Stimulated activated naive CD4-positive, alpha-beta T cell (primary cell): ENCODE results near the gene CAPRIN2.

Source experiments
- DNase-seq, 6 experiments: peaks; one replicate each; lab custom pipeline; 2025; lab: John Stamatoyannopoulos, UW

Gene CAPRIN2

DNA sequence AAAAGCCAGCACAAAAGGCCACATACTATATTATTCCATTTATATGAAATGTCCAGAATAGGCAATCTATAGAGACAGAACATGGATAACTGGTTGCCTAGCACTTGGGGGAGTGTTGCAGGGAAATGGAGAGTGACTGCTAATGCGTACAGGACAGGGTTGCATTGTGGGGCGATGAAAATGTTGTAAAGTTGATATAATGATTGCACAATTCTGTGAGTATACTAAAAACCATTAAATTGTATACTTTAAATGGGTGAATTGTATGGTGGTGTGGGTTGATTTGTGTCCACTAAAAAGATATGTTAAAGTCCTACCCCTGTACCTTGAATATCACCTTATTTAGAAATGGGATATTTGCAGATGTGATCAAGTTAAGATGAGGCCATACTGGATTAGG, 7.0 kb upstream of the CAPRIN2 start:
- DNase-seq = no peak

DNA sequence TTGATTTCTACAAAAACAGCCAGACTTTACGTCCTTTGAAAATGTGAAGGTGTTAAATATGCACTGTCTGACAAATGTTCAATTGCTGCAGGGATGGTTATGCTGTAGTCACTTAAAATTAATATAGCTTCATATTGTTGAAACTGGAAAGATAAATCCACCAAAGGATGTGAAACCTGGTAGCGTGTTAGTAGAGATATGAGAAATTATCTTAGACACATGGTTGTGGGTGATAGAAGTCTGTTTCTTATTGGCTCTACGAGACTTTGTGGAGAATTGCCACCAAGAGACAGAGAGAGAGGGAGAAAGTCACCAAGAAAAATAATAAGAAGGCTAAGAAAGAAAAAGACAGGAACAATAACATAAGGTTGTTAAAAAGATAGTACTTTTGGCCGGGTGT, 2.6 kb upstream of the CAPRIN2 start:
- DNase-seq = no peak

DNA sequence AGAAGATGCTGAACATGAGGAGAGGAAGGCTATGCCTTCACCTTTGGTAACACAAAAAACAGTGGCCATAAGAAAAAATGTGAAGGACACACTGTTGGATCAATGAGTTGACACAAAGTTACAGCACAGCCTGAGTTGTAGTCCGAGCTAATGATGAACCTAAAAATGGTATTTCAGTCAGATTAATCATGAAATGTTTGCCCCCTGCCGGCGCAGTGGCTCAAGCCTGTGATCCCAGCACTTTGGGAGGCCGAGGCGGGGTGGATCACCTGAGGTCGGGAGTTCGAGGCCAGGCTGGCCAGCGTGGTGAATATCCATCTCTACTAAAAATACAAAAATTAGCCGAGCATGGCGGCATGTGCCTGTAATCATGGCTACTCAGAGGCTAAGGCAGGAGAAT, 1.3 kb upstream of the CAPRIN2 start:
- DNase-seq = no peak

DNA sequence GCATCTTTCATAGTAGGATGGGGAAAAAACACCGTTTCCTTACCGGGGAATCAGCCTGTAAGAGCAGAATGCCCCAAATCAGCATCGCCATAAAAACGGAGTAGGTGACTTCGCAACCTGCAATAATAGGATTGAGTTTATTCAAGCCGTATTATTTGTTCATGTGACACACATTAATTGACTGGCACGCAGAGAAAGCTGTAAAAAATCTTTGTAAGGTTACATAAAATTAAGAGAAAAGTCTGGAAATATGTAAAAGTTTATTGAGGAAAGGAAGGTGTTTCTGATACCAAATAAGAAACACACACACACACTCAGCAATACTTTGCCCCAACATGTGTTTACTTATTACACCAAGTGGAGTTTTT, 628 bp upstream of the CAPRIN2 start:
- no peak for DNase-seq

DNA sequence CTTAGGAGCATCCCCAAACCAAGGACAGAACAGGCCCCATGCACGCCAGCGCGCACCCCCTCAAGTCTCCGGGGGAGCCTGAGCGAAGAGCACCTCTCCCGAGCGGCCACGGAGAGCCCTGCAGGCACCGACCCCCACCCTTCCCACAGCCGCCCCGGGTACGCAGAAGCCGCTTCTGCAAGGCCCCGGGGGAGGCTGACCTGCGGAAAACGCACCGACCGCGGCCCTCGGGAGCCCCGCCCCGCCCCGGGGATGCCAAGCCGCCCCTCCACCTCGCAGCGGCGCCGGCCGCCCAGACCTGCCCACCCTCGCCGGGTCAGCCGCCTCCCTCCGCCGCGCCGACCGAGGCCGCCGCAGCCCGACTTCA, 385 bp downstream of the CAPRIN2 start:
- peak in 3 of 6 experiments; percentile 59 to 75 (median 66) for DNase-seq

DNA sequence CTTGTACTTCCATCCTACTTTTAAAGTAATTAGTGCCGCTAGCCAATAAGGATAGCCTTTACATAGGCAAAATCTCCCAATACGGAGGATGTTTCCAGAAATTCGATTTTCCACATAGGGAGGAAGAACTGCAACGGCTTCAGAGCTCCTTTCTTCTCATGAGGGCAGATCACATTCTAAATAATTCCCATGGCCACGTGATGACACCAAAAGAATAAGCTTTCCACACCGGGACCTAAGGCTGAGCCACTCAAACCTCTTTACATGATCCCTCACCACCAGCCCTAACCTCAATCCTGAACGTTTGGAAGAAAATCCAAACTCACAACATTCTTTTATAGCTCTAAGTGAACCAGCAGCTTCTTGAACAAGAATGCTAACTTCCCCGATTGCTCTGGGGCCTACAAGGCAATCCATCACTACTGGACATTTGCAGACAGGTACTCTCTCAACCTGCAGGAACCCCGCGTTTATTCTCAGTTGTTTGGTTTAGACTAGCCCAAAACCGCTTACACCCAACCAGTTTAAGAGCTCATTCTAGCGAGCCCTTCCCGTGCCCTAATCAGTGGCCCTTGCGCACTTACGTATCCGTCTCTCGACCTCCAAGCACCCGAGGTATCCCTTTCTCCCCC, 884 bp downstream of the CAPRIN2 start:
- DNase-seq = peak in 1 of 6 experiments; percentile 54

DNA sequence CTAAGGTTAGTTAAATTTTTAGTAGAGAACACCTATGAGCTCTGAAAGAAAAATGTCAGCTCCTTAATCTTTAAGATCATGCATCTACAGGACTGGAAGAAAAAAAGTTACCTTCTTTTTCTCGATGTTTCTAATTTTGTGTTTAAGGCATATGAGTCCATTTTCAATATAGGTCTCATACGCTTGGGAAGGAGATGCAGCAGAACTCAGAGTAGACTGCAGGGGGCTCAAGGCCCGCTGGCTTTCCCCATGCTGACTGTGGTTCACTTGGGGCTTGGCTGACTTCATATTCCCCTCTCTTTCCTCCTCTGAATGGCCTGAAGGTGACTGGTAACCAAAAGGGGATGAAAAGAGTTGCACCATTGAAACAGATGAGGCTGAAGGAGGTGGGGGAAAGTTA, 1.5 kb downstream of the CAPRIN2 start:
- peak in 1 of 6 experiments; percentile 8 for DNase-seq

DNA sequence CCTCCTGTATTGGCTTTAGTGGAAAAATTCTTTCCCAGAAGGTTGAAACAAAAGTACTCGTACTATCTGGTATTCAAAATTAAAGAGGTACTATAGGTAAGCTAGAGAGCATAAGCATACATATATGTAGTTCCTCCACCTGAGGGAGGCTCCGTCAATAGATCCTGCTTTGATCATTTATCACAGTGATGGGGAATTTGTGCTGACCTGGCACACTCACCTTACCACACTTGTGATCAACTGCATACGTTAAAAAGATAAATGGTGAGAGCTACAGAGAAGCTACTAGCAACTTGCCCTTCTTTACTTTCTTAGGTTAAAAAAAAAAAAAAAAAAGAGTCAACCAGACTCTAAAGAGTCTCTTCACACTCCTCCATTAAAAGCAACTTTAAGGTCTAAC, 2.5 kb downstream of the CAPRIN2 start:
- no peak for DNase-seq

DNA sequence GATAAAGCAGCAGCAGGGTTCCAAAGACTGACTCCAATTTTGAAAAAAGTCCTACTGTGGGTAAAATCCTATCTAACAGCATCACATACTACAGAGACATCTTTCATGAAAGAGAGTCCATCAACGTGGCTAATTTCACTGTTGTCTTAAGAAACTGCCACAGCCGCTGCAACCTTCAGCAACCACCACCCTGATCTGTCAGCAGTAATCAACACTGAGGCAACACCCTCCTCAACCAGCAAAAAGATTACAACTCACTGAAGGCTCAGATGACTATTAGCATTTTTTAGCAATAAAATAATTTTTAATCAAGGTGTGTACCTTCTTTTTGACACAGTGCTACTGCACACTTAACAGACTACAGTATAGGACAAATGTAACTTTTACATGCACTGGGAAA, 6.6 kb downstream of the CAPRIN2 start:
- no peak for DNase-seq

DNA sequence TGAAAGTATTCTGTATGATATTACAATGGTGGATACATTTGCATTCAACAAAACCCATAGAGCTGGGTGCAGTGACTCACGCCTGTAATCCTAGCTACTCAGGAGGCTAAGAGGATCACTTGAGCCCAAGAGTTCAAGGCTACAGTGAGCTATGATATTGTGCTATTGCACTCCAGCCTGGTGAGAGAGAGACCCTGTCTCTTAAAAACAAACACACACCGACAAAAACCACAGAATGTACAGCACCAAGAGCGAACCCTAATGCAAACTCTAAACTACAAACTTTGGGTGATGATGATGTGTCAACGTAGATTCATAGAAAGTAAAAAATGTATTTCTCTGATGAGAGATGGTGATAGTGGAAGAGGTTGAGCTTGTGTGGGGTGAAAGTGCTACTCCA, 8.6 kb downstream of the CAPRIN2 start:
- DNase-seq = no peak

DNA sequence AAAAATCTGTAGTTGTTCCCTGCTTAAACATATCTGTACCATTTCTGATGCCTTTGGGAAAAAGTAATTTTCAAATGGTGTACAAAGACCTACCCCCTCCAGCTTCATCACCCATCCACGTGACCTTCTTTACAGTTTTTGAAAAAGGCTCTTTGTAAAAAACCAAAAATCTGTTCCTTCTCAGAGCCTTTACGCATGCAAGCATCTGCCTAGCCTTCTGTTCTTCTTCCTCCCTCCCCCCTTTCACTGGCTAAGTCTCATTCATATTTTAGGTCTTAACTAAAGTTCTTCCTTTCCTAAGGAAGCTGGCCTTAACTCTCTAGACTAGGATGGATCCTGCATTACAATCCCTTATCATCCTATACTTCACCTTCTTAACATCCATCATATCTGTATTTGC, 10.4 kb downstream of the CAPRIN2 start:
- no peak for DNase-seq

DNA sequence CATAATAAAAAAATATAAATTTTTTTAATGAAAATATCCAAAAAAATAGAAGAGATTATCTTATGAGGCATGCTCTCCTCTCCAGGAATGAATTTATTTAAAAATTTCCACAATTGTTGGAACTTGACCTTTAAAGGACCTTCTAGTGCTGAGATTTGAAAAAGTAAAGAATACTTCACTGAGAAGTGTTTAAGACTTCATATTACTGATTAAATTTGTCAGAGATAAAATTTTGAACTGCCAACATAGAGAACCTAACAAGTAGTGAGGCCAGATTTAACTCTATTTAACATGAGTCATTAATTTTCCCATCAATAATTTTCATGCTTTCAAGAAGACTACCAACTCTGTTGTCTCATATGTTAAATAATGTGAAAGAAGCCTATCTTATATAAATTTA, 14.5 kb downstream of the CAPRIN2 start:
- no peak for DNase-seq

DNA sequence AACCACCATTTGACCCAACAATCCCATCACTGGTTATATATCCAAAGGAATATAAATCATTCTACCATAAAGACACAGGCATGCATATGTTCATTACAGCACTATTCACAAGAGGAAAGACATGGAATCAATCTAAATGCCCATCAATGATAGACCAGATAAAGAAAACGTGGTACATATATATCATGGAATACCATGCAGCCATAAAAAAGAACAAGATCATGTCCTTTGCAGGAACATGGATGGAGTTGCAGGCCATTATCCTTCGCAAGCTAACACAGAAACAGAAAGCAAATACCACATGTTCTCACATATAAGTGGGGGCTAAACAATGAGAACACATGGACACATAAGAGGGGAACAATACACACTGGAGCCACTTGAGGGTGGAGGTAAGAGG, 15.7 kb downstream of the CAPRIN2 start:
- DNase-seq = no peak

DNA sequence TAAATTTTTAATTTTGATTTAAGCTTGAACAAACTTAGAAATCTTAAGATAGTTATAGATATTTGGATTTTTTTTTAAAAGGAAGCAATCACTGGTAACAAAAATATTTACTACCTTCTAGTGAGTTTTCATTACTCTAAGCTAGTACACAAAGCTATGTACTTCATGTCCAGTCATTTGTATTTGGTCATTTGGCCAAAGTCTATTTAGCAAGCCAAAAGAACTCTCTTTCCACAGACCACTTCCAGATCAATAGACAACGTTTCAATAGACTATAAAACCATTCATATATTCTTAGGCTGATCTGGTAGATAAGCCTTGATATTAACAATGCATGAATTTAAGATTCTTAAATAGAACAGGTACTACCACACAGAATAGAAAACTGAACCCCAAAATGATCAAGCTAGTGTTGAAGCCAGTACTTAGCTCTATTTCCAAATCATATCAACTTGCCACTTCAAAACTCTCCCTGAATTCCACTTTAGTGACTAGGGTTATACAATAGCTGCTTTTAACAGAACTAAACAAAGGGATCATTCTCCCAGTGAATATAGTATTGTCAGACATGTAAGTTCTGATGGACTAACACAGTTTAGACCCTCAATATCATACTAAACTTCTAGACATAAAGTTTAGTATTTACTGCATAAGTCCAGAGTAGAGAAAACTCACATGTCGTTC, 21.7 kb downstream of the CAPRIN2 start:
- DNase-seq = no peak

DNA sequence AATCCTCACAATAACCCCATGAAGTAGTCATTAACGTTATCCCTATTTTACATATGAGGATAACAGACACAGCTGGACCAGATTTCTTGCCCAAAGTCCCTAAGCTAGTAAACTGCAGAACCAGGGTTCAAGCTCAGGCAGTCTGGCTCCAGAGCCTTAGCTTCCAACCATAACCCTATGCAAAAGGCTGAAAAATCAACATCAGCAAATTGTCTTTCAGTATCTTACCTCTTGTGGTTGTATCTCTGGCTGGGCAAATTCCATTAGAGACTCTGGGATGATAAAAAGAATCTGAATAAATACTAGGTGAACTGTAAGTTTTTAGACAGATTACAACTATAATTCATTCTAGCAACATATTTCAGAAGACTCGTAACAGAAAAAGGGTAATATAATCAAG, 24.7 kb downstream of the CAPRIN2 start:
- DNase-seq = no peak

DNA sequence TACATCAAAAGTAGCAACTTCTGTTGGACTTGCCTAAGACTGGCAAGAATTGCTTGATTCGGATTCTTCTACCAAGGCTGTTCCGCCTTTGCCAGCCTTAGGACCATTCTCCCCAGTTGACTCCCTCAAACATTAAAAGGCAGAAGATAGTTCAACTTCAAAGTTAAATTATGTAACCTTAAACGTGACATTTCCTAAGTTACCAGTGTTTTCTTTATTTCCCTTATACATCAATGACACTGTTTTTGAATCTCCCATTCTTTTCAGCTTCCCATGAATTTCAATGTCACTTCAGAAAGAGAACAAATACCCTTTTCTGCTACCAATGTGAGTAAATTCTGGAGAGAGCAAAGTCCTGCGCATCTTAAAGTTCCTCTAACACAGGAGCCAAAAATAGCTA, 25.2 kb downstream of the CAPRIN2 start:
- no peak for DNase-seq

DNA sequence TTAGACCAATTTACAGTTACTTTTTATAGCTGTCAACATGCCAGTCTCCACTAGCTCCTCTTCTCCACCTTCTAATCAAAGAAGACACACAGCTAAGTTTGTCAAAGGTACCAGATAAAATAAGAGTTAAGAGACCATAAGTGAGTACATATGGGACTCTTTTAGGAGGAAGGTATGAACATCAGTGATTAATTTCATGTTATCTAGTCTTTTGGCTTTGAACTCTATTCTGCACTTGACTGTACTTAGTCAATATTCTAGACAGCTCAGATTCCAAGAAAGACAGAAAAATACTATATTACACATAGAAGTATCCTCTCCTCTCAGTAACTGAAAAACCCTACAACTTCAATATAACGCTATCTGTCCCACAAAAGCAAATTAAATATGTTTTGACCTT, 28.1 kb downstream of the CAPRIN2 start:
- no peak for DNase-seq

DNA sequence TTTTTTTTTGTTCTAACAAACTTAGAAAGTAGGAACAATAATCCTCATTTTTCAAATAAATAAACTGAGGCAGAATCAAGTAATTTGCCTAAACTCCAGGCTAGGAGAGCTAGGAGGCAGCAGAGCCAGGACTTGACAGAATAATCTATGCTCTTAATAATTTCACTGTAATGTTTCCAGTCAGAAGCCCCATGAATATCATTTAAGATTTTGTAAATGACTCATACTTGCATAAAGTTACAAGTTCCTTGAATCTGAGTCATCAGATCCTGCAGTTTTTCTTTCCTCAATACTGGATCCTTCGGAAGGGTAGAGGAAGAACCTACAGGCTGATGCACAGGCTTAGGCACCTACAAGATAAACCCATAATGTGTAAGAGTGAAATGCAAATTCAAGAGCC, 29.0 kb downstream of the CAPRIN2 start:
- no peak for DNase-seq

DNA sequence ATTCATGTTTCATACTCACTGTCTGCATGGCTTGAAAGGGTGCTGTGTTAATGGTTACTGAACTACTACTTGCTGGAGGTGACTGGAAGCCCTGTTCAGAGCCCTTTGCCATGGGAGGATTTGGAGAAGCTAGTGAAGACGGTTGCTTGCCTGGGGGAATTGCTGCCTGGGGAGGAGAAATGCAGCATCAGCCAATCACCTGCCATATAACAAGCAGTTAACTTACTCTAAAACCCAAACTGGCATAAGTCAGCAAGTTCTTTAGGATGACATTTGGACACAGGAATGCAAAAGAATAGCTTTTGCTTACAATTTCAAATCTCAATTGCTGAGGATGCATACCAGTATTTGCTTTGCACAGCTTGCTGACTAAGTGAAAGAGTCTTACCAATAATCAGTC, 35.7 kb downstream of the CAPRIN2 start:
- DNase-seq = no peak

DNA sequence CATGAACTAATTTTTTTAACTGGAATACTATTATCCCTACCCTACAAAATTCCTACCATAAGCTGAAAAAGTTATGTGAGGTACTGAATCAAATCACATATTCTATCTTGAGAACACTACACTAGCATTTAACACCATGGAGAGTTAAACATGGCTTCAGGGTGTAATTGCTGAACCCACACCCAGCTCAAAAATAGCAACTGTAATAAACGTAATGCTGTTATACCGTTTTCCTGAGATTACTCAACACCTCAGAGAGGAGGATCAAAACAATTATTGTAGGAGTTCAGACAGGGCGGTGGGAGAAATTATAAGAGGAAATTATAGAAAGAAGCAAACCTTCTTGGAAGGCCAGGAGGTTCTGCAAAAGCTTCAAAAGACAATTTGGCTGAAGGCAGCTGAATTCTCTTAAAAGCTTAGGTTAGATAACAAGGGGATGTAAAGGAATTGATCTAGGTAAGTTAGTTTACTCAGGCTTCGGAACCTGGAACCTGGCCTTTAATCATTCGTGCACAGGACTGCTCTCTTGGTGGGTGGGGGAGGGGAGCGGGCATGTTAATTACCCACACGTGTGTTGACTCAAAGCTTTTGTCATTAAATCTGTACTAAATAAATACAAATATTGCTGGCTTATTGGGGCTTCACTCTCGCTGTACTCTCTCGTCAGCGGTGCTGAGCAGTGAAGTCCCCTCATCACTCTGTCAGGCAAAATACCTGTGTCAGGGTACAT, 47.0 kb downstream of the CAPRIN2 start:
- no peak for DNase-seq

DNA sequence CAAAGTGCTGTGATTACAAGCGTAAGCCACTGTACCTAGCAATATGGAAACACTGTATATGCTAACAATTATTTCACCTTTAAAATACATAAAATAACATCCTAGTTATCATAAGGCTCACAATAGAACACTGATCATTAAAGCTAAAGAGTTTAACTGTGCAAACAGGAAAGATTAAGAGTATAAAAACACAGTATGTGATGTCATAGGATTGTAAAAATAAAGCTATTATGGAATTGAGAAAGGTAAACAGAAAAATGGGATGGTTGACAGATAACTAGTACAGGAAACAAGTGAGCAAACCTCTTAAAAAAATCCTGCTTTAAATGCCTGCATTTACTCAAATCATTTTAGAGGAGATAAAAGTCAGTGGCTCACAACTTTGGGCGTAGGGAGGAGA, 48.3 kb downstream of the CAPRIN2 start:
- no peak for DNase-seq

DNA sequence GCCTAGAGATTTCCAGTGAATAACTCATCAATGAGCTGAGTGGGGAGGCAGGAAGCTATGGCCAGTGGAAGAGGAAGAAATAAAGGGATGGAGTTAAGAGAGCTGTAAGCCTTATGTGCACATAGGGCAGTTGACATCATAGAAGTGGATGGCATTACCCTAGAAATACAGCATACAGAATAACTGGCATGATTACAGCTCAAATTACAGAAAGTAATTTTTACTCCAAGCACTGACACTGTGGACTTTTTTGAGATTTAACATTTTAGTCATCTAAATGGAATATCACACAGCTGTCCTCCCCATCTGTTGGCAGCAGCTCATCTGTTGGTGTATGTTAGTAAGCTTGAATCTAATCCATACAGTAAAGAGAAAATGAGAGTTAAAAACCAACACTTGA, 53.7 kb downstream of the CAPRIN2 start:
- no peak for DNase-seq

DNA sequence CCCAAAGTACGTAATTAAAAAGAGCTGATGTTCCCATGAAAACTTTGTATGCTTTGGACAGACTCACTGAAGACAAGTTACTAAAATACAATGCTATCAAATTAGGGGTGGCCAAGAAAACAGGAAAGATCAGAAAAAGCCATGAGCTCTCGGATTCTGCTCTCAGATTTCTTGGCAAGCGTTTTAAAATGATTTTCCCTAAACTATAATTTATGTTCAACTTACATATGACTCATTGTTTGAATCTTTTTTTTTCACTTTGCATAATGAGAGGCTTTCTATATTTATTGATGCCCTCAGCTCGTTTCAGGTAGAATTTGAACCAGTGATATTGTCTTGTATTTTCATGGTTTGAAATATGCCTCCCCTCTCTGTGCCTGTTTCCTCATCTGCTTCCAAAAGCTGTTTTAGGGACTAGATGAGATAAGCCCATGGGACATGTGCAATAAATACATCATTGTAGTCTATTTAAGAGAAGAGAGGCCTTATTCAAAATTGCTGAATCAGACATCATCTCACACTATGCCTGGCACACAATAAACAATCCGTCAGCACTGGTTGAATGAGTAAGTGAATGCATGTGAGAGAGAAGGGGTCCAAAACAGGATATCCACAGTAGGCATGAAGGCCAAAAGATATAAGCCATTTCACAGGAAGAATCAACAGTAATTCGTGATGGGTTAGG, 54.4 kb downstream of the CAPRIN2 start:
- DNase-seq = no peak
